Measurements from ENCODE around the gene RMDN2.
"Not testable (repeated sequence)": the region's sequence is repeated elsewhere in the genome, so short reads cannot be mapped to it uniquely, and the experiment has no call there.

Gene RMDN2

GRCh38 chr2:37997629-37998028 is 72.5 kb downstream of the RMDN2 start:
- no peak for DNase-seq

- DNase-seq, result no peak
Measured at GRCh38 chr2:38000485-38001222, 75.6 kb downstream of the RMDN2 start.

GRCh38 chr2:38010187-38010586 is 85.1 kb downstream of the RMDN2 start:
- DNase-seq, result not testable (repeated sequence)

- DNase-seq, result no peak
Measured at GRCh38 chr2:38010995-38011394, 85.9 kb downstream of the RMDN2 start.

- DNase-seq, result no peak
Measured at GRCh38 chr2:38013158-38013752, 88.2 kb downstream of the RMDN2 start.

- DNase-seq, result no peak
Measured at GRCh38 chr2:38016219-38016618, 91.1 kb downstream of the RMDN2 start.

- DNase-seq, result no peak
Measured at GRCh38 chr2:38017836-38018235, 92.7 kb downstream of the RMDN2 start.

GRCh38 chr2:38020359-38021069 is 95.4 kb downstream of the RMDN2 start:
- DNase-seq, result not testable (repeated sequence)

- no peak for DNase-seq
Measured at GRCh38 chr2:38021589-38021988, 96.5 kb downstream of the RMDN2 start.

GRCh38 chr2:38026846-38027245 is 101.8 kb downstream of the RMDN2 start:
- no peak for DNase-seq

- no peak for DNase-seq
Measured at GRCh38 chr2:38028829-38029228, 103.7 kb downstream of the RMDN2 start.

- no peak for DNase-seq
Measured at GRCh38 chr2:38029512-38029911, 104.4 kb downstream of the RMDN2 start.

GRCh38 chr2:38030635-38031355 is 105.7 kb downstream of the RMDN2 start:
- no peak for DNase-seq

GRCh38 chr2:38032946-38033345 is 107.9 kb downstream of the RMDN2 start:
- no peak for DNase-seq

GRCh38 chr2:38033646-38034045 is 108.6 kb downstream of the RMDN2 start:
- no peak for DNase-seq

GRCh38 chr2:38035968-38036367 is 110.9 kb downstream of the RMDN2 start:
- DNase-seq, result no peak

- no peak for DNase-seq
Measured at GRCh38 chr2:38037325-38037724, 112.2 kb downstream of the RMDN2 start.

GRCh38 chr2:38037757-38038621 is 112.9 kb downstream of the RMDN2 start:
- DNase-seq, result no peak

- DNase-seq, result no peak
Measured at GRCh38 chr2:38038682-38039081, 113.6 kb downstream of the RMDN2 start.

- DNase-seq, result no peak
Measured at GRCh38 chr2:38039121-38039910, 114.2 kb downstream of the RMDN2 start.

- DNase-seq, result no peak
Measured at GRCh38 chr2:38045811-38046210, 120.7 kb downstream of the RMDN2 start.

GRCh38 chr2:38056216-38056615 is 131.1 kb downstream of the RMDN2 start:
- no peak for DNase-seq

Data from NCI-H774 (cell line).